Measurements from ENCODE around the gene CLC. TPM values are rescaled to one million over a fixed set of nuclear protein-coding genes. Genes with fewer than 3 reads are reported as not detected.

The CLC gene
- total and polyA plus RNA-seq, 2 donors (not counting 1 experiment from before 2014, with no cell fraction given) = 0.33 TPM; not detected in 1

- ChIA-PET POLR2A (no interaction called here), CTCF (no interaction called here)
- DNase-seq (no peak), ATAC-seq (ENCODE audit: low read depth) (no peak)
- H3K27me3 ChIP-seq (replicated peaks in 1 of 4; ENCODE audit: control extremely low read depth in 1 of 4, control insufficient read depth in 3 of 4, insufficient read depth in 4 of 4, low read length in 3 of 4) = peaks cover 0 to 5% (median 1%) of the 10 kb centered on the region in 4 experiments
- WGBS (ENCODE audit: insufficient coverage) = 83% methylated on average over 1 of the region's 8 CpGs
- no peak overlapping the region for H3K4me3 ChIP-seq (ENCODE audit: control extremely low read depth in 1 of 5, extremely low read depth in 1 of 5, insufficient read depth in 1 of 5, low read depth in 2 of 5, low read length in 4 of 5)
- no peak overlapping the region for H3K9ac ChIP-seq (ENCODE audit: low read length)
- no peak overlapping the region for H3K4me3 Mint-ChIP-seq
- intact Hi-C loops (cut with micrococcal nuclease) = no loop called here
- no peaks in the 10 kb centered on the region for H3K36me3 ChIP-seq (replicated peaks in 1 of 2; ENCODE audit: control extremely low read depth in 1 of 2, control insufficient read depth in 1 of 2, extremely low read depth in 1 of 2, insufficient read depth in 2 of 2, low read length in 1 of 2)
- no peaks in the 10 kb centered on the region for H3K4me1 Mint-ChIP-seq
- H3K9me3 Mint-ChIP-seq (ENCODE audit: insufficient read depth) = no peaks in the 10 kb centered on the region
- no peak overlapping the region for H2AFZ ChIP-seq (ENCODE audit: insufficient read depth, low read depth, low read length, poor library complexity, severe bottlenecking)
- TF ChIP-seq EZH2 (IDR thresholded peaks at IDR 0.05; ENCODE audit: borderline replicate concordance, insufficient read depth, low read depth, low read length, poor library complexity, severe bottlenecking) (no peak), CTCF (IDR thresholded peaks at IDR 0.05) (no peak)
- H3K9me3 ChIP-seq (ENCODE audit: control extremely low read depth in 1 of 3, control insufficient read depth in 2 of 3, insufficient read depth in 1 of 3, low read length in 2 of 3) = no peaks in the 10 kb centered on the region
- H3K27ac ChIP-seq (ENCODE audit: low read length in 2 of 2) = no peak overlapping the region
- no peaks in the 10 kb centered on the region for H3K4me1 ChIP-seq (ENCODE audit: control insufficient read depth in 2 of 2, insufficient read depth in 2 of 2, low read length in 2 of 2)
- H3K79me2 ChIP-seq (ENCODE audit: control insufficient read depth, insufficient read depth, low read length) = no peaks in the 10 kb centered on the region
- H3K27ac Mint-ChIP-seq = no peak overlapping the region
- no peak overlapping the region for H3K4me2 ChIP-seq (replicated peaks; ENCODE audit: low read depth, low read length, poor library complexity, severe bottlenecking)
- H4K20me1 ChIP-seq (ENCODE audit: control insufficient read depth, insufficient read depth, low read length, poor library complexity, severe bottlenecking) = no peaks in the 10 kb centered on the region
- peaks cover 41% of the 10 kb centered on the region for H3K27me3 Mint-ChIP-seq
These were observed 32.1 kb downstream of the CLC start for GRCh38 chr19:39705578-39706188.

GRCh38 chr19:39704181-39705044 lies 33.4 kb downstream of the CLC start, which contains the start of gene LGALS14:
Gene LGALS14, plus strand, starts transcription at chr19:39704481. Its CDS starts 48 bp downstream, at chr19:39704529.
- no peak for DNase-seq
- H3K4me2 ChIP-seq (replicated peaks; ENCODE audit: low read depth, low read length, poor library complexity, severe bottlenecking) = no peak within 1 kb of the TSS
- no peak within 1 kb of the TSS for H3K4me3 ChIP-seq (ENCODE audit: control extremely low read depth in 1 of 5, extremely low read depth in 1 of 5, insufficient read depth in 1 of 5, low read depth in 2 of 5, low read length in 4 of 5)
- H3K27ac ChIP-seq (ENCODE audit: low read length in 2 of 2) = no peak within 1 kb of the TSS
- H3K4me1 ChIP-seq (ENCODE audit: control insufficient read depth in 2 of 2, insufficient read depth in 2 of 2, low read length in 2 of 2) = no peaks in the 10 kb centered on the region
- H2AFZ ChIP-seq (ENCODE audit: insufficient read depth, low read depth, low read length, poor library complexity, severe bottlenecking) = no peak within 1 kb of the TSS
- Mint-ChIP-seq H3K9me3 (ENCODE audit: insufficient read depth) (no peaks in the 10 kb centered on the region), H3K4me1 (no peaks in the 10 kb centered on the region), H3K4me3 (no peak within 1 kb of the TSS), H3K27ac (no peak within 1 kb of the TSS), H3K27me3 (peaks cover 47% of the 10 kb centered on the region)
- peaks cover 0 to 7% (median 5%) of the 10 kb centered on the region in 4 experiments for H3K27me3 ChIP-seq (replicated peaks in 1 of 4; ENCODE audit: control extremely low read depth in 1 of 4, control insufficient read depth in 3 of 4, insufficient read depth in 4 of 4, low read length in 3 of 4)
- intact Hi-C loops (cut with micrococcal nuclease) = no loop called here
- H3K79me2 ChIP-seq (ENCODE audit: control insufficient read depth, insufficient read depth, low read length) = no peaks in the 10 kb centered on the region
- CTCF ChIA-PET = no interaction called here
- no peak within 1 kb of the TSS for H3K9ac ChIP-seq (ENCODE audit: low read length)
- ATAC-seq (ENCODE audit: low read depth) = no peak
- POLR2A ChIA-PET = no interaction called here
- no peaks in the 10 kb centered on the region for H4K20me1 ChIP-seq (ENCODE audit: control insufficient read depth, insufficient read depth, low read length, poor library complexity, severe bottlenecking)
- 81% methylated on average over 4 of the region's 6 CpGs for WGBS (ENCODE audit: insufficient coverage)
- H3K9me3 ChIP-seq (ENCODE audit: control extremely low read depth in 1 of 3, control insufficient read depth in 2 of 3, insufficient read depth in 1 of 3, low read length in 2 of 3) = no peaks in the 10 kb centered on the region
- TF ChIP-seq CTCF (IDR thresholded peaks at IDR 0.05) (no peak), EZH2 (IDR thresholded peaks at IDR 0.05; ENCODE audit: borderline replicate concordance, insufficient read depth, low read depth, low read length, poor library complexity, severe bottlenecking) (no peak)
- H3K36me3 ChIP-seq (replicated peaks in 1 of 2; ENCODE audit: control extremely low read depth in 1 of 2, control insufficient read depth in 1 of 2, extremely low read depth in 1 of 2, insufficient read depth in 2 of 2, low read length in 1 of 2) = no peaks in the 10 kb centered on the region
